ENCODE results near the gene HDHD5. TPM values are rescaled to one million over a fixed set of nuclear protein-coding genes. Genes with fewer than 3 reads are reported as not detected.

The HDHD5 gene
- total and polyA plus RNA-seq, 10 of the 15 experiments (the other 5 are each of a cell fraction or from before 2014, with no cell fraction given) = 1.7 to 68.0 (median 49.9) TPM

DNA sequence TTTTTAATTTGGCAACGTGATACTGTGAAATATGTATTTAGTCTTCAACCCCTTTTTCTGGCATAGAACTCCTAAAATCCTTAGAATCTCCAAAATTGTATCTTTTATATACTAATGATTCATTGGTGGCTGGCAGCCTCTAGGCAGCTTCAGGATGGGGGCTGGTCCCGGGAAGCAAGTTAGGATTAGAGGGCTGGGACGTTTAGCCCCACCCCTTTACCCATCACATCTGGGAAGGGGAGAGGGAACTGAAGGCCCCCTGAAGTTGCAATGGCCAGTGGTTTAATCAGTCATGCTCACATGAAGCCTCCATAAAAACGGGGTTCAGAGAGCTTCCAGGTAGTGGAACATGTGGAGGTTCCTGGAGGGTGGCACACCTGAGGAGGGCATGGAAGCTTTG lies 67.2 kb downstream of the HDHD5 start:
- ATAC-seq = no peak
- ChIA-PET SMC1A (ENCODE audit: uncharacterized antibody, unreplicated experiment) (no interaction called here), POLR2A (no interaction called here), RAD21 (ENCODE audit: unreplicated experiment) (no interaction called here), CTCF (interaction anchor here (1.0 kb wide), 1 partner anchor 18 kb away, joined by 3 read pairs; no protein-coding TSS in a partner anchor)
- in situ Hi-C loops (cut with MboI) = loop anchor here (5.0 kb wide), 1 partner anchor 60 kb away; no protein-coding TSS in a partner anchor
- 63% methylated on average over 4 of the region's 4 CpGs for WGBS (ENCODE audit: insufficient coverage, insufficient replicate concordance, low lambda C conversion rate, missing lambda C conversion rate)
- Histone ChIP-seq H3K36me3 (ENCODE audit: control insufficient read depth in 2 of 2, insufficient read depth in 2 of 2, low read length in 1 of 2) (no peaks in the 10 kb centered on the region; a peak in 1 of 4 replicates), H4K20me1 (ENCODE audit: control insufficient read depth, insufficient read depth) (peaks cover 6% of the 10 kb centered on the region), H2AFZ (ENCODE audit: control insufficient read depth, low read depth, low read length) (no peak overlapping the region), H3K27ac (ENCODE audit: control insufficient read depth, insufficient read depth) (no peak overlapping the region), H3K27me3 (replicated peaks in 1 of 2; ENCODE audit: control insufficient read depth in 2 of 2, insufficient read depth in 2 of 2, low read length in 1 of 2) (no peaks in the 10 kb centered on the region), H3K4me3 (no peak overlapping the region), H3K79me2 (ENCODE audit: control insufficient read depth, insufficient read depth, low read length) (no peaks in the 10 kb centered on the region; the same call in 1 of the 2 replicates), H3K4me1 (ENCODE audit: control insufficient read depth, insufficient read depth, low read length) (peaks cover 12% of the 10 kb centered on the region), H3K9ac (ENCODE audit: control insufficient read depth, insufficient read depth, low read length) (no peak overlapping the region), H3K9me3 (replicated peaks; ENCODE audit: control insufficient read depth, insufficient read depth, low read length) (no peaks in the 10 kb centered on the region), H3K4me2 (ENCODE audit: control insufficient read depth, insufficient read depth) (no peak overlapping the region)
- DNase-seq (ENCODE audit: low read depth, low spot score) = no peak
- no peak for TF ChIP-seq RBBP5 (conservative IDR thresholded peaks at IDR 0.05)
- intact Hi-C loops (cut with micrococcal nuclease; ENCODE audit: unreplicated experiment) = no loop called here
- FAIRE-seq = no peak
- BruUV-seq (replicated peaks) = no TSS peak

DNA sequence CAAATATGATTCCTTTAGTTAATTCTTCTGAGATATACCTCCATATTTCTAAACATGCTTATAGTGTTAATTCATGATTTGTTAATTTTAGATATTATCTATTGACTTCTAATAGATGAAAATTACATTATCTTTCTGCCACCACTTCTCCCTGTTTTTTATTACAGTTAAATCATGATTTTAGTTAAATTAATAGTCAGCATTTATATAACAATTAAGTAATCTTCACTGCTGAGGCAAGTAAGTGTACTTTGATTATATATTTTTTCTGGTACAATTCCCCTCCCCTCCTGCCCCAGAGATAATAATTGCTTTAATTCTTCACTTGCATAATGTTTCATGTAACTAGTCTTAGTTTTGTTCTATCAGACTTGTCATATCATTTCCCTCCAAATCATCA lies 68.5 kb downstream of the HDHD5 start:
- no peak for DNase-seq (ENCODE audit: low read depth, low spot score)
- Histone ChIP-seq H3K9ac (ENCODE audit: control insufficient read depth, insufficient read depth, low read length) (no peak overlapping the region), H3K4me1 (ENCODE audit: control insufficient read depth, insufficient read depth, low read length) (peaks cover 16% of the 10 kb centered on the region), H3K36me3 (ENCODE audit: control insufficient read depth in 2 of 2, insufficient read depth in 2 of 2, low read length in 1 of 2) (no peaks in the 10 kb centered on the region; a peak in 1 of 4 replicates), H3K4me3 (no peak overlapping the region), H2AFZ (ENCODE audit: control insufficient read depth, low read depth, low read length) (no peak overlapping the region), H3K4me2 (ENCODE audit: control insufficient read depth, insufficient read depth) (no peak overlapping the region), H4K20me1 (ENCODE audit: control insufficient read depth, insufficient read depth) (peaks cover 3% of the 10 kb centered on the region; the same call in 1 of the 2 replicates), H3K27ac (ENCODE audit: control insufficient read depth, insufficient read depth) (no peak overlapping the region), H3K27me3 (replicated peaks in 1 of 2; ENCODE audit: control insufficient read depth in 2 of 2, insufficient read depth in 2 of 2, low read length in 1 of 2) (no peaks in the 10 kb centered on the region), H3K9me3 (replicated peaks; ENCODE audit: control insufficient read depth, insufficient read depth, low read length) (no peaks in the 10 kb centered on the region), H3K79me2 (ENCODE audit: control insufficient read depth, insufficient read depth, low read length) (peaks cover 5% of the 10 kb centered on the region)
- CTCF ChIA-PET = no interaction called here
- intact Hi-C loops (cut with micrococcal nuclease; ENCODE audit: unreplicated experiment) (no loop called here), in situ Hi-C loops (cut with MboI) (loop anchor here (5.0 kb wide), 1 partner anchor 62 kb away; no protein-coding TSS in a partner anchor)
- FAIRE-seq = no peak
- SMC1A ChIA-PET (ENCODE audit: uncharacterized antibody, unreplicated experiment) = no interaction called here
- POLR2A ChIA-PET = no interaction called here
- no TSS peak for BruUV-seq (replicated peaks)
- RAD21 ChIA-PET (ENCODE audit: unreplicated experiment) = no interaction called here
- ATAC-seq = no peak
- TF ChIP-seq, protein P1, sequence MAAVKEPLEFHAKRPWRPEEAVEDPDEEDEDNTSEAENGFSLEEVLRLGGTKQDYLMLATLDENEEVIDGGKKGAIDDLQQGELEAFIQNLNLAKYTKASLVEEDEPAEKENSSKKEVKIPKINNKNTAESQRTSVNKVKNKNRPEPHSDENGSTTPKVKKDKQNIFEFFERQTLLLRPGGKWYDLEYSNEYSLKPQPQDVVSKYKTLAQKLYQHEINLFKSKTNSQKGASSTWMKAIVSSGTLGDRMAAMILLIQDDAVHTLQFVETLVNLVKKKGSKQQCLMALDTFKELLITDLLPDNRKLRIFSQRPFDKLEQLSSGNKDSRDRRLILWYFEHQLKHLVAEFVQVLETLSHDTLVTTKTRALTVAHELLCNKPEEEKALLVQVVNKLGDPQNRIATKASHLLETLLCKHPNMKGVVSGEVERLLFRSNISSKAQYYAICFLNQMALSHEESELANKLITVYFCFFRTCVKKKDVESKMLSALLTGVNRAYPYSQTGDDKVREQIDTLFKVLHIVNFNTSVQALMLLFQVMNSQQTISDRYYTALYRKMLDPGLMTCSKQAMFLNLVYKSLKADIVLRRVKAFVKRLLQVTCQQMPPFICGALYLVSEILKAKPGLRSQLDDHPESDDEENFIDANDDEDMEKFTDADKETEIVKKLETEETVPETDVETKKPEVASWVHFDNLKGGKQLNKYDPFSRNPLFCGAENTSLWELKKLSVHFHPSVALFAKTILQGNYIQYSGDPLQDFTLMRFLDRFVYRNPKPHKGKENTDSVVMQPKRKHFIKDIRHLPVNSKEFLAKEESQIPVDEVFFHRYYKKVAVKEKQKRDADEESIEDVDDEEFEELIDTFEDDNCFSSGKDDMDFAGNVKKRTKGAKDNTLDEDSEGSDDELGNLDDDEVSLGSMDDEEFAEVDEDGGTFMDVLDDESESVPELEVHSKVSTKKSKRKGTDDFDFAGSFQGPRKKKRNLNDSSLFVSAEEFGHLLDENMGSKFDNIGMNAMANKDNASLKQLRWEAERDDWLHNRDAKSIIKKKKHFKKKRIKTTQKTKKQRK (IDR thresholded peaks at IDR 0.05; ENCODE audit: low read depth, low read length) = no peak
- no peak for TF ChIP-seq MXI1 (IDR thresholded peaks at IDR 0.05; ENCODE audit: low read depth, low read length)
- TF ChIP-seq, protein P2, sequence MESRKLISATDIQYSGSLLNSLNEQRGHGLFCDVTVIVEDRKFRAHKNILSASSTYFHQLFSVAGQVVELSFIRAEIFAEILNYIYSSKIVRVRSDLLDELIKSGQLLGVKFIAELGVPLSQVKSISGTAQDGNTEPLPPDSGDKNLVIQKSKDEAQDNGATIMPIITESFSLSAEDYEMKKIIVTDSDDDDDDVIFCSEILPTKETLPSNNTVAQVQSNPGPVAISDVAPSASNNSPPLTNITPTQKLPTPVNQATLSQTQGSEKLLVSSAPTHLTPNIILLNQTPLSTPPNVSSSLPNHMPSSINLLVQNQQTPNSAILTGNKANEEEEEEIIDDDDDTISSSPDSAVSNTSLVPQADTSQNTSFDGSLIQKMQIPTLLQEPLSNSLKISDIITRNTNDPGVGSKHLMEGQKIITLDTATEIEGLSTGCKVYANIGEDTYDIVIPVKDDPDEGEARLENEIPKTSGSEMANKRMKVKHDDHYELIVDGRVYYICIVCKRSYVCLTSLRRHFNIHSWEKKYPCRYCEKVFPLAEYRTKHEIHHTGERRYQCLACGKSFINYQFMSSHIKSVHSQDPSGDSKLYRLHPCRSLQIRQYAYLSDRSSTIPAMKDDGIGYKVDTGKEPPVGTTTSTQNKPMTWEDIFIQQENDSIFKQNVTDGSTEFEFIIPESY (IDR thresholded peaks at IDR 0.05) = no peak
- TF ChIP-seq TCF3 (IDR thresholded peaks at IDR 0.05; ENCODE audit: borderline replicate concordance, insufficient read depth, low read depth, low read length) = no peak
- TF ChIP-seq TCF7 (IDR thresholded peaks at IDR 0.05; ENCODE audit: borderline replicate concordance) = no peak
- TF ChIP-seq HDAC6 (IDR thresholded peaks at IDR 0.05; ENCODE audit: unreplicated experiment) = no peak
- no peak for TF ChIP-seq SP1 (IDR thresholded peaks at IDR 0.05; ENCODE audit: low read depth, low read length)
- TF ChIP-seq SRF (IDR thresholded peaks at IDR 0.05; ENCODE audit: low read depth in 2 of 2, low read length in 2 of 2) = no peak
- TF ChIP-seq, protein P3, sequence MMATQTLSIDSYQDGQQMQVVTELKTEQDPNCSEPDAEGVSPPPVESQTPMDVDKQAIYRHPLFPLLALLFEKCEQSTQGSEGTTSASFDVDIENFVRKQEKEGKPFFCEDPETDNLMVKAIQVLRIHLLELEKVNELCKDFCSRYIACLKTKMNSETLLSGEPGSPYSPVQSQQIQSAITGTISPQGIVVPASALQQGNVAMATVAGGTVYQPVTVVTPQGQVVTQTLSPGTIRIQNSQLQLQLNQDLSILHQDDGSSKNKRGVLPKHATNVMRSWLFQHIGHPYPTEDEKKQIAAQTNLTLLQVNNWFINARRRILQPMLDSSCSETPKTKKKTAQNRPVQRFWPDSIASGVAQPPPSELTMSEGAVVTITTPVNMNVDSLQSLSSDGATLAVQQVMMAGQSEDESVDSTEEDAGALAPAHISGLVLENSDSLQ (IDR thresholded peaks at IDR 0.05) = no peak
